HTERT RPE-1 (cell line): ENCODE results near the gene GADD45A.

ENCODE experiments used
- in situ Hi-C: fragments of 300-500 bp; cut with MboI; formaldehyde crosslinking; loops from 4 replicates; pipeline ENCODE4 v1.14.3; 2020; ENCODE audit warnings: low sequenced_read_pairs

Gene GADD45A

GRCh38 chr1:67688526-67689219 is 3.7 kb downstream of the GADD45A start:
- in situ Hi-C loops: no loop called here

GRCh38 chr1:67689267-67690017 is 4.4 kb downstream of the GADD45A start:
- in situ Hi-C loops: no loop called here

- in situ Hi-C loops: no loop called here
Measured at GRCh38 chr1:67690018-67690363, 5.0 kb downstream of the GADD45A start.

- in situ Hi-C loops: no loop called here
Measured at GRCh38 chr1:67690411-67690810, 5.4 kb downstream of the GADD45A start.

- in situ Hi-C loops: no loop called here
Measured at GRCh38 chr1:67691712-67692111, 6.7 kb downstream of the GADD45A start.

GRCh38 chr1:67695963-67696362 is 11.0 kb downstream of the GADD45A start:
- in situ Hi-C loops: no loop called here

- in situ Hi-C loops: no loop called here
Measured at GRCh38 chr1:67696708-67697107, 11.7 kb downstream of the GADD45A start.

GRCh38 chr1:67700220-67700619 is 15.2 kb downstream of the GADD45A start:
- in situ Hi-C loops: no loop called here

GRCh38 chr1:67700692-67701410 is 15.8 kb downstream of the GADD45A start:
- in situ Hi-C loops: no loop called here

GRCh38 chr1:67701876-67702275 is 16.9 kb downstream of the GADD45A start:
- in situ Hi-C loops: no loop called here

- in situ Hi-C loops: no loop called here
Measured at GRCh38 chr1:67704351-67704750, 19.4 kb downstream of the GADD45A start.

- in situ Hi-C loops: no loop called here
Measured at GRCh38 chr1:67705735-67706453, 20.9 kb downstream of the GADD45A start.

- in situ Hi-C loops: no loop called here
Measured at GRCh38 chr1:67708606-67709005, 23.6 kb downstream of the GADD45A start.

GRCh38 chr1:67710417-67710816 is 25.4 kb downstream of the GADD45A start:
- in situ Hi-C loops: no loop called here

GRCh38 chr1:67711158-67711854 is 26.3 kb downstream of the GADD45A start:
- in situ Hi-C loops: no loop called here

GRCh38 chr1:67711855-67712212 is 26.8 kb downstream of the GADD45A start:
- in situ Hi-C loops: no loop called here

- in situ Hi-C loops: no loop called here
Measured at GRCh38 chr1:67713057-67713846, 28.3 kb downstream of the GADD45A start.

- in situ Hi-C loops: no loop called here
Measured at GRCh38 chr1:67715819-67716218, 30.8 kb downstream of the GADD45A start.

- in situ Hi-C loops: no loop called here
Measured at GRCh38 chr1:67716800-67717199, 31.8 kb downstream of the GADD45A start.

GRCh38 chr1:67717876-67718275 is 32.9 kb downstream of the GADD45A start:
- in situ Hi-C loops: no loop called here
